SK-N-MC (cell line): Measurements from ENCODE around the gene AQP5.

Experiments used
- DNase-seq: peaks from one replicate; pipeline ENCODE4 v3.0.0-alpha.2; 2011; ENCODE audit warnings: low read depth, low spot score
- H3K27ac ChIP-seq: fragments of 200-600 bp; sonication (generic); 2 replicates; pipeline ENCODE4 v1.5.1; 2016; ENCODE audit warnings: mixed run types
- H3K36me3 ChIP-seq: fragments of 200-600 bp; sonication (generic); 2 replicates; pipeline ENCODE4 v1.6.1; 2017; ENCODE audit warnings: antibody characterized with exemption, low read length, mixed read lengths; ENCODE audit not compliant: insufficient read depth
- H3K4me3 ChIP-seq: fragments of 200-600 bp; sonication (generic); 2 replicates; pipeline ENCODE4 v1.5.1; 2016
- H3K9ac ChIP-seq: fragments of 200-600 bp; sonication (generic); 2 replicates; pipeline ENCODE4 v1.8.0; 2017; ENCODE audit warnings: mixed run types, mixed read lengths; ENCODE audit not compliant: insufficient read length
- H3K9me3 ChIP-seq: fragments of 200-600 bp; sonication (generic); 2 replicates; pipeline ENCODE4 v1.6.1; 2017; ENCODE audit warnings: low read depth, mild to moderate bottlenecking, antibody characterized with exemption, low read length, moderate library complexity, mixed read lengths
- EZH2 ChIP-seq: fragments of 200-600 bp; sonication (generic); IDR thresholded peaks from one replicate; pipeline ENCODE4 v1.6.1; 2017; ENCODE audit warnings: antibody characterized with exemption
- FOXP2 ChIP-seq: optimal IDR thresholded peaks from 2 replicates; pipeline ENCODE3; 2011; ENCODE audit warnings: mild to moderate bottlenecking, moderate library complexity; ENCODE audit not compliant: insufficient read depth; ENCODE audit errors: extremely low read length, control extremely low read depth
- POLR2AphosphoS5 ChIP-seq: IDR thresholded peaks from 2 replicates; pipeline ENCODE4 v1.6.1; 2012; ENCODE audit warnings: mild to moderate bottlenecking, low read depth, low read length, borderline replicate concordance

The AQP5 gene

GRCh38 chr12:49959685-49960473 is 1.8 kb upstream of the AQP5 start:
- TF ChIP-seq EZH2 (no peak), POLR2AphosphoS5 (no peak), FOXP2 (no peak)
- H3K9me3 ChIP-seq, result no peaks in the 10 kb centered on the region
- H3K4me3 ChIP-seq, result no peak overlapping the region

GRCh38 chr12:49960474-49961110 is 1.1 kb upstream of the AQP5 start:
- TF ChIP-seq EZH2 (no peak), FOXP2 (no peak), POLR2AphosphoS5 (no peak)

More at GRCh38 chr12:49959685-49960473, 1.8 kb upstream of the AQP5 start:
- DNase-seq, result no peak
- Histone ChIP-seq H3K9ac (no peak overlapping the region), H3K36me3 (no peaks in the 10 kb centered on the region), H3K27ac (no peak overlapping the region)

GRCh38 chr12:49961993-49962764 is 507 bp downstream of the AQP5 start:
- no peak overlapping the region for H3K4me3 ChIP-seq
- TF ChIP-seq EZH2 (no peak), FOXP2 (no peak), POLR2AphosphoS5 (no peak)
- H3K36me3 ChIP-seq, result no peaks in the 10 kb centered on the region
- H3K9me3 ChIP-seq, result no peaks in the 10 kb centered on the region
- H3K27ac ChIP-seq, result no peak overlapping the region
- no peak for DNase-seq
- H3K9ac ChIP-seq, result no peak overlapping the region

More at GRCh38 chr12:49960474-49961110, 1.1 kb upstream of the AQP5 start:
- Histone ChIP-seq H3K36me3 (no peaks in the 10 kb centered on the region), H3K27ac (no peak overlapping the region), H3K9me3 (no peaks in the 10 kb centered on the region), H3K4me3 (no peak overlapping the region), H3K9ac (no peak overlapping the region)
- DNase-seq, result no peak

GRCh38 chr12:49962861-49963765 is 1.4 kb downstream of the AQP5 start:
- Histone ChIP-seq H3K4me3 (no peak overlapping the region), H3K36me3 (no peaks in the 10 kb centered on the region), H3K9ac (no peak overlapping the region), H3K27ac (no peak overlapping the region), H3K9me3 (no peaks in the 10 kb centered on the region)
- no peak for DNase-seq
- no peak for TF ChIP-seq EZH2
- TF ChIP-seq FOXP2, result no peak
- no peak for TF ChIP-seq POLR2AphosphoS5

GRCh38 chr12:49963976-49964815 is 2.5 kb downstream of the AQP5 start:
- no peak overlapping the region for H3K4me3 ChIP-seq
- no peak for TF ChIP-seq POLR2AphosphoS5
- no peak for TF ChIP-seq EZH2
- no peak overlapping the region for H3K9ac ChIP-seq
- H3K36me3 ChIP-seq, result no peaks in the 10 kb centered on the region
- DNase-seq, result no peak
- no peaks in the 10 kb centered on the region for H3K9me3 ChIP-seq
- H3K27ac ChIP-seq, result no peak overlapping the region

GRCh38 chr12:49964849-49965624 is 3.4 kb downstream of the AQP5 start:
- TF ChIP-seq FOXP2 (no peak), EZH2 (no peak), POLR2AphosphoS5 (no peak)
- no peaks in the 10 kb centered on the region for H3K9me3 ChIP-seq
- no peak overlapping the region for H3K27ac ChIP-seq
- DNase-seq, result no peak
- H3K4me3 ChIP-seq, result no peak overlapping the region
- no peak overlapping the region for H3K9ac ChIP-seq
- no peaks in the 10 kb centered on the region for H3K36me3 ChIP-seq
